Stimulated activated CD8-positive, alpha-beta memory T cell treated with anti-CD3 and anti-CD28 coated beads, Interleukin-15, amount 100 ng/mL, for 24 hours (primary cell): ENCODE data around the gene TMEM198.

ENCODE experiments used
- DNase-seq: peaks from one replicate; pipeline ENCODE4 v3.0.0-alpha.2; 2020; ENCODE audit warnings: low read depth

The TMEM198 gene

GRCh38 chr2:219544567-219544966 lies 739 bp downstream of the TMEM198 start:
- DNase-seq = no peak

GRCh38 chr2:219545295-219545942 lies 1.6 kb downstream of the TMEM198 start:
- no peak for DNase-seq

- DNase-seq = no peak
Observed at GRCh38 chr2:219545943-219546352, 2.1 kb downstream of the TMEM198 start.

GRCh38 chr2:219547621-219548020 lies 3.8 kb downstream of the TMEM198 start:
- no peak for DNase-seq

- DNase-seq = no peak
Observed at GRCh38 chr2:219548990-219549389, 5.2 kb downstream of the TMEM198 start.

- DNase-seq = no peak
Observed at GRCh38 chr2:219549619-219550018, 5.8 kb downstream of the TMEM198 start.

- no peak for DNase-seq
Observed at GRCh38 chr2:219551441-219552381, 7.9 kb downstream of the TMEM198 start.

GRCh38 chr2:219552382-219553167 lies 8.7 kb downstream of the TMEM198 start:
- DNase-seq = peak; percentile 66

- DNase-seq = no peak
Observed at GRCh38 chr2:219553168-219553417, 9.3 kb downstream of the TMEM198 start.

GRCh38 chr2:219553463-219553963 lies 9.7 kb downstream of the TMEM198 start:
- no peak for DNase-seq

GRCh38 chr2:219554350-219554749 lies 10.5 kb downstream of the TMEM198 start:
- DNase-seq = no peak

GRCh38 chr2:219555956-219556355 lies 12.1 kb downstream of the TMEM198 start:
- no peak for DNase-seq

GRCh38 chr2:219556413-219556812 lies 12.6 kb downstream of the TMEM198 start:
- no peak for DNase-seq

- no peak for DNase-seq
Observed at GRCh38 chr2:219557320-219557719, 13.5 kb downstream of the TMEM198 start.

GRCh38 chr2:219557791-219558785 lies 14.3 kb downstream of the TMEM198 start:
- DNase-seq = no peak

- DNase-seq = no peak
Observed at GRCh38 chr2:219559156-219559915, 15.5 kb downstream of the TMEM198 start.

GRCh38 chr2:219560037-219560892 lies 16.4 kb downstream of the TMEM198 start:
- DNase-seq = no peak

GRCh38 chr2:219560893-219561178 lies 17.0 kb downstream of the TMEM198 start:
- no peak for DNase-seq

- DNase-seq = no peak
Observed at GRCh38 chr2:219561179-219562048, 17.6 kb downstream of the TMEM198 start.
